Prostate gland (tissue), 2 donors: ENCODE measurements around the gene ADIG. TPM values are rescaled to one million over a fixed set of nuclear protein-coding genes. Genes with fewer than 3 reads are reported as not detected.

Source experiments
- DNase-seq: peaks from one replicate; pipeline ENCODE4 v3.0.0-alpha.2; 2019; ENCODE audit warnings: low spot score
- H3K27ac ChIP-seq, 2 donors: fragments of 200-600 bp; sonication (generic); 2 replicates each; pipeline ENCODE4 v1.5.1; 2017 to 2019
- H3K27me3 ChIP-seq: fragments of 200-600 bp; sonication (generic); replicated peaks from 2 replicates; pipeline ENCODE4 v1.5.1; 2019; ENCODE audit not compliant: insufficient read depth
- H3K36me3 ChIP-seq, 2 donors: fragments of 200-600 bp; sonication (generic); 1 replicate in 1 of 2; 2 replicates in 1 of 2; pipeline versions ENCODE4 v1.5.1 to v1.8.1; 2017 to 2019
- H3K4me1 ChIP-seq: fragments of 200-600 bp; sonication (generic); replicated peaks from 2 replicates; pipeline ENCODE4 v1.5.1; 2019
- H3K4me3 ChIP-seq, 2 donors: fragments of 200-600 bp; sonication (generic); 2 replicates each; pipeline ENCODE4 v1.5.1; 2017 to 2019
- H3K9me3 ChIP-seq: fragments of 200-600 bp; sonication (generic); 2 replicates; pipeline ENCODE4 v1.5.1; 2017
- CTCF ChIP-seq, 4 experiments: fragments of 200-600 bp in 2 of 4; fragments of 450-650 bp in 2 of 4; sonication (generic) in 2 of 4; IDR thresholded peaks; 1 replicate in 3 of 4; 2 replicates in 1 of 4; pipeline ENCODE4 v1.5.1; 2016 to 2019; ENCODE audit warnings: antibody characterized with exemption in 4 of 4, mild to moderate bottlenecking in 2 of 4, moderate library complexity in 2 of 4
- POLR2A ChIP-seq: fragments of 450-650 bp; IDR thresholded peaks from one replicate; pipeline ENCODE4 v1.6.1; 2016; ENCODE audit warnings: antibody characterized with exemption, mild to moderate bottlenecking
- POLR2AphosphoS5 ChIP-seq: sonication (generic); formaldehyde crosslinking; IDR thresholded peaks from one replicate; pipeline ENCODE4 v1.6.1; 2017; ENCODE audit warnings: antibody characterized with exemption
- WGBS: methylation state at CpG from one replicate; pipeline ENCODE4 v1.1.5; 2018; 5-methylcytosine and 5-hydroxymethylcytosine counted together
- intact Hi-C: fragments of 100-400 bp; cut with DNase I; formaldehyde crosslinking; loops from one replicate; pipeline ENCODE4 v1.14.2; 2022
- total RNA-seq, 2 donors: library from RNA; depleted of rRNA; stranded (reverse); fragments of >200 nt; gene quantifications; one replicate each; pipeline ENCODE4 v1.1.0, GENCODE V29; 2016

The ADIG gene
- total RNA-seq, 2 donors from 2014 or later = not detected

- intact Hi-C loops = no loop called here
- no peaks in the 10 kb centered on the region for H3K27me3 ChIP-seq
- DNase-seq = no peak
- no peak overlapping the region for H3K27ac ChIP-seq
- 100% methylated on average over 1 of the region's 1 CpG for WGBS
- no peaks in the 10 kb centered on the region for H3K36me3 ChIP-seq
- H3K4me3 ChIP-seq = no peak overlapping the region
- H3K9me3 ChIP-seq = no peaks in the 10 kb centered on the region
- no peaks in the 10 kb centered on the region for H3K4me1 ChIP-seq
- TF ChIP-seq POLR2A = no peak
- no peak for TF ChIP-seq POLR2AphosphoS5
- TF ChIP-seq CTCF (IDR thresholded peaks at IDR 0.05) = no peak
Observed at GRCh38 chr20:38600057-38600456, 19.1 kb downstream of the ADIG start.

GRCh38 chr20:38601216-38602184, 20.5 kb downstream of the ADIG start, which contains the start of gene ARHGAP40:
ARHGAP40 (plus strand) TSS chr20:38601809.
- no peak within 1 kb of the TSS for H3K27ac ChIP-seq
- DNase-seq = peak; percentile 14
- 20% methylated on average over 40 of the region's 42 CpGs for WGBS
- intact Hi-C loops = no loop called here
- no peaks in the 10 kb centered on the region for H3K27me3 ChIP-seq
- TF ChIP-seq POLR2A (no peak), POLR2AphosphoS5 (no peak), CTCF (IDR thresholded peaks at IDR 0.05) (peak in 1 of 4 experiments; percentile 39)
- no peaks in the 10 kb centered on the region for H3K4me1 ChIP-seq
- no peaks in the 10 kb centered on the region for H3K36me3 ChIP-seq
- no peak within 1 kb of the TSS for H3K4me3 ChIP-seq
- no peaks in the 10 kb centered on the region for H3K9me3 ChIP-seq

- Histone ChIP-seq H3K27ac (no peak overlapping the region), H3K36me3 (no peaks in the 10 kb centered on the region), H3K27me3 (no peaks in the 10 kb centered on the region), H3K9me3 (no peaks in the 10 kb centered on the region), H3K4me3 (no peak overlapping the region), H3K4me1 (no peaks in the 10 kb centered on the region)
- no peak for TF ChIP-seq POLR2A
- no peak for TF ChIP-seq CTCF (IDR thresholded peaks at IDR 0.05)
- no peak for TF ChIP-seq POLR2AphosphoS5
- DNase-seq = no peak
- intact Hi-C loops = no loop called here
- WGBS = 65% methylated on average over 5 of the region's 5 CpGs
Observed at GRCh38 chr20:38602185-38602581, 21.2 kb downstream of the ADIG start.

GRCh38 chr20:38603286-38603685, 22.3 kb downstream of the ADIG start:
- H3K4me1 ChIP-seq = no peaks in the 10 kb centered on the region
- no peaks in the 10 kb centered on the region for H3K9me3 ChIP-seq
- H3K36me3 ChIP-seq = no peaks in the 10 kb centered on the region
- no peak overlapping the region for H3K4me3 ChIP-seq
- H3K27me3 ChIP-seq = no peaks in the 10 kb centered on the region
- no peak for TF ChIP-seq POLR2AphosphoS5
- no peak for TF ChIP-seq POLR2A
- TF ChIP-seq CTCF (IDR thresholded peaks at IDR 0.05) = no peak
- no peak for DNase-seq
- intact Hi-C loops = no loop called here
- H3K27ac ChIP-seq = no peak overlapping the region
- WGBS = 79% methylated on average over 3 of the region's 3 CpGs
